Activated CD4-positive, alpha-beta T cell treated with anti-CD3 and anti-CD28 coated beads, Interleukin-2, amount 50 U/mL, for 48 hours (primary cell): ENCODE data around the gene WNT4.

Source experiments
- DNase-seq, 2 experiments: peaks; one replicate each; pipeline ENCODE4 v3.0.0-alpha.2; 2020

Gene WNT4

GRCh38 chr1:22163137-22163536 lies 20.2 kb upstream of the WNT4 start:
- DNase-seq = no peak

- DNase-seq = no peak
These were observed 17.0 kb upstream of the WNT4 start for GRCh38 chr1:22159891-22160290.

- DNase-seq = no peak
These were observed 15.8 kb upstream of the WNT4 start for GRCh38 chr1:22158654-22159053.

GRCh38 chr1:22157359-22157966 lies 14.6 kb upstream of the WNT4 start:
- DNase-seq = no peak

GRCh38 chr1:22155517-22155916 lies 12.6 kb upstream of the WNT4 start:
- no peak for DNase-seq

GRCh38 chr1:22154626-22155025 lies 11.7 kb upstream of the WNT4 start:
- no peak for DNase-seq

- DNase-seq = no peak
These were observed 11.0 kb upstream of the WNT4 start for GRCh38 chr1:22153660-22154437.

GRCh38 chr1:22150923-22151322 lies 8.0 kb upstream of the WNT4 start:
- no peak for DNase-seq

GRCh38 chr1:22142315-22143064 lies 407 bp downstream of the WNT4 start:
- DNase-seq = peak; percentile 15 to 16

GRCh38 chr1:22141554-22142314 lies 1.2 kb downstream of the WNT4 start:
- DNase-seq = no peak

- no peak for DNase-seq
These were observed 2.2 kb downstream of the WNT4 start for GRCh38 chr1:22140694-22141093.

GRCh38 chr1:22139817-22140216 lies 3.1 kb downstream of the WNT4 start:
- no peak for DNase-seq

GRCh38 chr1:22139066-22139594 lies 3.8 kb downstream of the WNT4 start:
- DNase-seq = no peak

- no peak for DNase-seq
These were observed 5.7 kb downstream of the WNT4 start for GRCh38 chr1:22137004-22137720.

- no peak for DNase-seq
These were observed 9.0 kb downstream of the WNT4 start for GRCh38 chr1:22133931-22134324.

GRCh38 chr1:22133247-22133930 lies 9.5 kb downstream of the WNT4 start:
- DNase-seq = no peak

- no peak for DNase-seq
These were observed 10.2 kb downstream of the WNT4 start for GRCh38 chr1:22132517-22133235.

- peak; percentile 63 to 65 for DNase-seq
These were observed 10.9 kb downstream of the WNT4 start for GRCh38 chr1:22131875-22132486.

- DNase-seq = no peak
These were observed 11.8 kb downstream of the WNT4 start for GRCh38 chr1:22131062-22131461.

- DNase-seq = no peak
These were observed 13.3 kb downstream of the WNT4 start for GRCh38 chr1:22129501-22130117.
